HG02571 (cell line): ENCODE data around the gene MTMR8.

Experiments used
- ATAC-seq: cut with Tn5 transposase; IDR thresholded peaks from one replicate; pipeline ENCODE4 v1.9.1; 2021; ENCODE audit warnings: mild to moderate bottlenecking, moderate library complexity; ENCODE audit not compliant: unreplicated experiment

MTMR8 gene

GRCh38 chrX:64321507-64321906 lies 73.7 kb downstream of the MTMR8 start:
- no peak for ATAC-seq

- no peak for ATAC-seq
Observed at GRCh38 chrX:64313624-64314023, 81.6 kb downstream of the MTMR8 start.

GRCh38 chrX:64306712-64307111 lies 88.5 kb downstream of the MTMR8 start:
- ATAC-seq: no peak

GRCh38 chrX:64291123-64291522 lies 104.1 kb downstream of the MTMR8 start:
- ATAC-seq: no peak

- no peak for ATAC-seq
Observed at GRCh38 chrX:64265265-64265664, 130.0 kb downstream of the MTMR8 start.

GRCh38 chrX:64230123-64230970 lies 164.9 kb downstream of the MTMR8 start, which contains the start of gene ASB12:
Gene ASB12 (minus strand): TSS chrX:64230607. CDS start chrX:64225650, 4,957 bp downstream.
- ATAC-seq: no peak

- no peak for ATAC-seq
Observed at GRCh38 chrX:64229154-64229553, 166.1 kb downstream of the MTMR8 start.
